GF-D8 (cell line): ENCODE results near the gene AJM1.
"Not testable (repeated sequence)": the region's sequence is repeated elsewhere in the genome, so short reads cannot be mapped to it uniquely, and the experiment has no call there.

ENCODE experiments used
- DNase-seq: peaks from one replicate; lab custom pipeline; 2025; lab: John Stamatoyannopoulos, UW

The AJM1 gene

DNA sequence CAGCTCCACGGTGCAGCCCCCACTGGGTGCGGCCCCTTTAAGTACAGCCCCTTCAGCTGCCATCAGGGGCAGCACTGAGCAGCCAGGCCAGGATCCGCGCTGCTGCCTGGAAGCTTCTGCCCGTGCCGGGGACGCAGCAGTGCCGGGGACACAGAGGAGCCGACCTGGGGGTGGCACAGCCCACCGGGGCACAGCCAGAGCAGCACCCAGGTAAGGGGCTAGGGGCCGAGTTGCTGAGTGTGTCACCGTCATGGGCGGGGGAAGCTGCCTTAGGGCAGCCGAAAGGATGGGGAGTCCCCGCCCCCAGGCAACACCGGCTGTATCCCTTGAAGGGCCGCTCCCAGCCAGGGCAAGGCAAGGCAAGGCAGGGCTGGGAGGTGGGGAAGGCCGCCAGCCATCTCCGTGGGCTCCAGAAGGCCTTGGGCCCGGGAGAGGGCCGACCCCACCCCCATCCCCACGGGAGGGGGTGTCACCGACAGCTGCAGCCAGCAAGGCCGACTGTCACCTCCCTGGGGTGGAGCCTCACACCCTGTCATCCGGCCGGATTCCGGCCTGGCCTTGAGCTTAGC lies at the start of gene AJM1:
Gene AJM1 (plus strand): TSS at position 99 of the 569 bp plus-strand sequence. CDS start 1,937 bp downstream, outside the sequence.
- DNase-seq, result peak; percentile 21

GRCh38 chr9:136793086-136793946 lies 49.0 kb upstream of the AJM1 start:
- DNase-seq, result no peak

DNA sequence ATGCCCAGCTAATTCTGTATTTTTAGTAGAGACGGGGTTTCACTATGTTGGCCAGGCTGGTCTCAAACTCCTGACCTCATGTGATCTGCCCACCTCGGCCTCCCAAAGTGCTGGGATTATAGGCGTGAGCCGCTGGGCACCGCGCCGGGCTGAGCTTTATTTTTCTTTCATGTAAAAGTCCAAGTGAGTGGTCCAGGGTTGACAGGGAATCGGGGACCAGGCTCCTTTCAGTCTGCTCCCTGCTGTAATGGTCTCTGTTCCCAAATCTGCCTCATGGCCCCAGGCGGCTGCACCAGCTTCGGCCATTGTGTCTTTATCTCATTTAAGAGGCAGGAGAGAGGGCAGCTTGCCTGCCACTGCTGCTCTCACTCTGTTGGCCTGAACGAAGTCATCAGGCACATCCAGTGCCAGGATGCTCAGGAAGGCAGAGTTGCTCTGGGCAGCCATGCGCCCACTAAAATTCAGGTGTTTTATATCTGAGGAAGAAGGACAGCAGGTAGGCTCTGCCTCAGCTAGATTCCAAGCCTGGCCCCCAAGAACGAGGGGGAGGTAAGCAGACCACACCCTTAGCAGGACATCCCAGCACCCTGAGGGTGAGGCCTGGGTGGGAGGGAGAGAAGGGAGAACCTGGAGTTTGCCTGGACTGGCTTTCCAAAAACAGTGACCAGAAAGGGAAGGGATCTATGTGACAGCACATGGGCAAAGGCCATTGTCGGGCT lies 47.8 kb upstream of the AJM1 start:
- no peak for DNase-seq

- peak; percentile 14 for DNase-seq
These were observed 47.3 kb upstream of the AJM1 start for GRCh38 chr9:136795000-136795348.

DNA sequence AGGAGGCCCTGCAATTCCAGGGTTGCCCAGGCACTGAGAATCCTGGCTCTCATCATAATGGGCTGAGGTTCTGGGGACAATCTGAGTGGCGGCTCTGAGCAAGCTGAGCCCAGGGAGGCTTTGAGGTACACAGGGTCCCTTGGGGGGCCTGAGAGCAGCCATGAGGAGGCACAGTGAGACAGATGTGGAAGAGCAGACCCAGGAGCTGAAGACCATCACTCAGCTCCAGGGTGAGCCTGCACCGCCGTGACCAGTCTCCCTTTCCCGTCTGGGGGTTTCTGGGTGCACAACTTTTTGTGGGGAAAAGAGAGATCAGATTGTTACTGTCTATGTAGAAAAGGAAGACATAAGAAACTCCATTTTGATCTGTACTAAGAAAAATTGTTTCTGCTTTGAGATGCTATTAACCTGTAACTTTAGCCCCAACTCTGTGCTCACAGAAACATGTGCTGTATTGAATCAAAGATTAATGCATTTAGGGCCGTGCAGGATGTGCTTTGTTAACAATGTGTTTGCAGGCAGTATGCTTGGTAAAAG lies 46.0 kb upstream of the AJM1 start, which contains the start of gene CCDC183:
Gene CCDC183 (plus strand): TSS at position 101 of the 537 bp plus-strand sequence. CDS start 60 bp downstream, at position 161.
- DNase-seq, result no peak

DNA sequence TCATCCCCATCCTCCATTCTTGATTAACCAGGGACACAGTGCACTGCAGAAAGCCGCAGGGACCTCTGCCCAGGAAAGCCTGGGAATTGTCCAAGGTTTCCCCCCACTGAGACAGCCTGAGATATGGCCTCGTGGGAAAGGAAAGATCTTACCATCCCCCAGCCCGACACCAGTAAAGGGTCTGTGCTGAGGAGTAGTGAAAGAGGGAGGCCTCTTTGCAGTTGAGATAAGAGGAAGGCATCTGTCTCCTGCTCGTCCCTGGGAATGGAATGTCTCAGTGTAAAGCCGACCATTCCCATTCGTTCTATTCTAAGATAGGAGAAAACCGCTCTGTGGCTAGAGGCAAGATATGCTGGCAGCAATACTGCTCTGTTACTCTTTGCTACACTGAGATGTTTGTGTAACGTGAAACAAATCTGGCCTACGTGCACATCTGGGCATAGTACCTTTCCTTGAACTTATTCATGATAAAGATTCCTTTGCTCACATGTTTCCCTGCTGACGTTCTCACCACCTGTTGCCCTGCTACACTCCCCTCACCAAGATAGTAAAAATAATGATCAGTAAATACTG lies 45.4 kb upstream of the AJM1 start:
- DNase-seq, result not testable (repeated sequence)

- no peak for DNase-seq
These were observed 43.6 kb upstream of the AJM1 start for GRCh38 chr9:136798708-136799078.

- no peak for DNase-seq
These were observed 43.0 kb upstream of the AJM1 start for GRCh38 chr9:136799079-136799853.

DNA sequence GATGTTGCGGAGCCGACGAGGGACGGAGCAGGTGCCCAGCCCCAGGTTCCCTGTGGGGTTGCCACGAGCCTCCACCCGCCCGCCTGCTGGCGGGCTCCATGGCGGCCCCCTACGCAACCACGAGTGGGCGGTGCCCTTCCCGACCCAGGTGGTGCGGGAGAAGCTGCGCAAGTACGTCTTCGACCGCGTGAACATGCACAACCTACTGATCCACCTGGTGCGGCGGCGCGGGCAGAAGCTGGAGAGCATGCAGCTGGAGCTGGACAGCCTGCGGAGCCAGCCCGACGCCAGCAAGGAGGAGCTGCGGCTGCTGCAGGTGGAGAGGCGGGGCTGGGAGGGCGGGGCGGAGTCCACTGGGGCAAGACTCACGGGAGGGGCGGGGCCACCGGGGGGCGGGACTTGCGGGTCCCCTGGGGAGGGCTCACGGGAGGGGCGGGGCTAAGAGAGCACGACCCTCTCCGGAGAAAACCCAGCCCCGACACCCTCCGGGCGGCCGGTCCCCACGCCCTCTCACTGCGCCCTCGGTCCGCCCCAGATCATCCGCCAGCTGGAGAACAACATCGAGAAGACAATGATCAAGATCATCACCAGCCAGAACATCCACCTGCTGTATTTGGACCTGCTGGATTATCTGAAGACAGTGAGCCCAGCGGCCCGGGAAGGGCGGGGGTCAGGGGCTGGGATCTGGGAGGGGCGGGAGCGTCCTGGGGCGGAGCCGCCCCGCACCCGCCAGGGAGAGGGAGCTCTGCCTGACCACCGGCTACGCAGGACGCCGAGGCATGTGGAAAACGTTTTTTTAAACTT lies 42.2 kb upstream of the AJM1 start:
- peak; percentile 49 for DNase-seq

DNA sequence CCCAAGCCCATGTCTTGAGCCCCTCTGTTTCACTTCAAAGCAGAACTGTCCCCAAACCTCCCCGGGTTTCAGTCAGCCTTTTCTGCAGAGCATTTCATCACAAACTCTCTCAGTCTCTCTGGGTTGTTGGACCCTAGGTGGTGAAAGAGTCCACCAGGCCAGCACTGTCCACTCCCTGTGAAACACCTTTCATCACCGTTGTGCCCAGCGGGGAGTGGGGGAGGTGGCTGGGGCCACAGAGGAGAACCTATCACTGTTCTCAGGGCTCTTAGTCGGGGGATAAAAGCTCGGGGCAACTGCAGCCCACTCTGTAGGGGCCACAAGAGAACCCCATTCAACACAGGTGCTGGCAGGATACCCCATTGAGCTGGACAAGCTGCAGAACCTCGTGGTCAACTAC lies 40.0 kb upstream of the AJM1 start:
- DNase-seq, result no peak

DNA sequence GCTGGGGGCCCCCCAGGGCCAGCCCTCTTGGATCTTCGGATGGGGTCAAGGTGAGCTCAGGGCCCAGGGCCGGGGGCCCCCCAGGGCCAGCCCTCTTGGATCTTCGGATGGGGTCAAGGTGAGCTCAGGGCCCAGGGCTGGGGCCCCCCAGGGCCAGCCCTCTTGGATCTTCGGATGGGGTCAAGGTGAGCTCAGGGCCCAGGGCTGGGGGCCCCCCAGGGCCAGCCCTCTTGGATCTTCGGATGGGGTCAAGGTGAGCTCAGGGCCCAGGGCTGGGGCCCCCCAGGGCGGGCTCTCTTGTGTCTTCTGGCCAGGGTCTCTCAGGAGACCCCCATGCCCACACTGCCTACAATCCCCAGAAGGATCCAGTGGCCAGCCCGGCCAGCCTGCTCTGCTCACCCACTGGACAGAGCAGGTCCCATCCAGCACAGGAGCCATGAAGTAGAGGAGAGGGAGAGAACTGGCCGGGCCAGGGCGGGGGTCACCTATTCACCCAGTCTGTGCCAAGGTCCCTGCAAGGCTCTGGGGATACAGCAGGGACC lies 39.2 kb upstream of the AJM1 start:
- DNase-seq, result not testable (repeated sequence)

- no peak for DNase-seq
These were observed 38.4 kb upstream of the AJM1 start for GRCh38 chr9:136803551-136804508.

- no peak for DNase-seq
These were observed 37.6 kb upstream of the AJM1 start for GRCh38 chr9:136804509-136805206.

GRCh38 chr9:136805207-136805740 lies 37.0 kb upstream of the AJM1 start:
- no peak for DNase-seq

DNA sequence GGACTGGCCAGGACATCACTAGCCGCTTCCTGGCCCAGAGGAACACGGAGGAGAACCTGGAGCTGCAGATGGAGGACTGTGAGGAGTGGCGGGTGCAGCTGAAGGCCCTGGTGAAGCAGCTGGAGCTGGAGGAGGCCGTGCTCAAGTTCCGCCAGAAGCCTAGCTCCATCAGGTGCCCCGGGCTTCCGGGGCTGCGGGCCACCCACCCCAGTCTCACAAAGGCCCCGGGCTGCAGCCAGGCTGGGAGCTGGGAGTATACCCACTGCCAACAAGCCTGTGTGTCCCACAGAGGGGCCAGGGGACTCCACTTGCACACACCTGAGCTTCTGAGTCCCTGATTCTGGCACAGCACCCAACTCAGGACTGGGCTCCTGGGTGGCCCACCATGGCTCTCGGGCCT lies 36.2 kb upstream of the AJM1 start:
- no peak for DNase-seq

DNA sequence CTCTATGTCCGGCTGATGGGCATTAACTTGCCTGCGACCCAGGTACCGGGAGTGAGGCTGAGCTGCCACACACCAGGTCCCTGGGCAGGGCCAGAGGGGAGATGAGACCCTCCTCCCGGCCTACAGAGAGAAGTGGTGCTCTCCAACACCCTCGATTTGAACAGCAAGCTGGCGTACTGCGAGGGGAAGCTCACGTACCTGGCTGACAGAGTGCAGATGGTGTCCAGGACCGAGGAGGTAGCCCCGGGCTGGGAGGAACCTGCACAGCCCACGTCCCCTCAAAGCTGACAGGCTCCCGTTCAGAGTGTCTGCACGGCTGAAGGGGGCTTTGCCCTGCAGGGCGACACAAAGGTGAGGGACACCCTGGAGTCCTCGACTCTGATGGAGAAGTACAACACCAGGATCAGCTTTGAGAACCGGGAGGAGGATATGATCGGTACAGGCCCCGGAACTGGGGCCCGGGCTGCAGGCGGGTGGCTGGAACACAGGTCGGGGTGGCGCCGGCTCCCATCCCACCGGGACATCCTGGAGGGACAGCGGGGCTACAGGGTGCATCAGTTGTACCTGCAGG lies 35.6 kb upstream of the AJM1 start:
- no peak for DNase-seq

DNA sequence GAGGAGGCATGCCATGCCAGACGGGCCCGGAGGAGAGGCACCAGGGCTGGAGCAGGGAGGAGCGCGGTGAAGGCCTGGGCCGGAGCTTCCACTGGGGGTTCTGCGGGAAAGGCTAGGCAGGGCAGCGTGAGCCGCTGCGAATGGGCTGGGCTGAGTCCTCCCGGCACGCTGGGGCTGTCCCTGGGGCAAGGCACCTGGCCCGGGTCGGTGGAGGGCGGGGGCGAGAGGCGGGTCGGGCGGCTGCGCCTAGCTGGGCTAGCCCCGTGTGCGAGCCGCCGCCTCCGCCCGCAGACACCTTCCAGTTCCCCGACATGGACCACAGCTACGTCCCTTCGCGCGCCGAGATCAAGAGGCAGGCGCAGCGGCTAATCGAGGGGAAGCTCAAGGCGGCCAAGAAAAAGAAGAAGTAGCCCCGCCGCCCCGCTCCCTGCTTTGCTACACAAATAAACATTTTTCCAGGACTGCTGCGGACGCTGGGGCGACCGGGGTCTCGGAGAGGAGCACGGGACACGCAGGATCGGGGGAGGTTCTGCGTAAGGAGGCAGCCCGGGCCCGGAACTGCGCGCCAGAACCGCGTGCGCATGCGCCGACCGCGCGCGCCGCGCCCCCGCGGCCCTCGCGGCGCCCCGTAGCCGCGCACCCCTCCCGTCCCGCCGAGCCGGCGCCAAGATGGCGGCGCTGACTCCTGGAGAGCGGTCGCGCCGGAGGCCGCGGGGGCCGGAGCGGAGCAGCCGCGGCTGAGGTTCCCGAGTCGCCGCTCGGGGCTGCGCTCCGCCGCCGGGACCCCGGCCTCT lies 34.8 kb upstream of the AJM1 start, which contains the start of gene RABL6:
Gene RABL6 (plus strand): TSS at position 668 of the 794 bp plus-strand sequence. CDS start 249 bp downstream, outside the sequence.
- peak; percentile 45 for DNase-seq
